ENCODE data around the gene C10orf95.
"Not testable (repeated sequence)": the region's sequence is repeated elsewhere in the genome, so short reads cannot be mapped to it uniquely, and the experiment has no call there.

The C10orf95 gene, protein sequence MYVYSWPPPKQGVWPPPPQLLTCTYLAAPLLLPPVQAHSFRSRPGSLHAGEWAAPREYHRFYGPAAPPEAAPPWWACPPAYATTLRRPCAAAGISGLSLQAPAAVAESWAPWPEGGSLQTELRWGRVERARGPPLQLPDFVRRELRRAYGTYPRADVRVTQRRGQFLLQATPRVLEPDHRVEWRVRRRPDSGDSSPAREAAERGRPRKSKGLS

DNA sequence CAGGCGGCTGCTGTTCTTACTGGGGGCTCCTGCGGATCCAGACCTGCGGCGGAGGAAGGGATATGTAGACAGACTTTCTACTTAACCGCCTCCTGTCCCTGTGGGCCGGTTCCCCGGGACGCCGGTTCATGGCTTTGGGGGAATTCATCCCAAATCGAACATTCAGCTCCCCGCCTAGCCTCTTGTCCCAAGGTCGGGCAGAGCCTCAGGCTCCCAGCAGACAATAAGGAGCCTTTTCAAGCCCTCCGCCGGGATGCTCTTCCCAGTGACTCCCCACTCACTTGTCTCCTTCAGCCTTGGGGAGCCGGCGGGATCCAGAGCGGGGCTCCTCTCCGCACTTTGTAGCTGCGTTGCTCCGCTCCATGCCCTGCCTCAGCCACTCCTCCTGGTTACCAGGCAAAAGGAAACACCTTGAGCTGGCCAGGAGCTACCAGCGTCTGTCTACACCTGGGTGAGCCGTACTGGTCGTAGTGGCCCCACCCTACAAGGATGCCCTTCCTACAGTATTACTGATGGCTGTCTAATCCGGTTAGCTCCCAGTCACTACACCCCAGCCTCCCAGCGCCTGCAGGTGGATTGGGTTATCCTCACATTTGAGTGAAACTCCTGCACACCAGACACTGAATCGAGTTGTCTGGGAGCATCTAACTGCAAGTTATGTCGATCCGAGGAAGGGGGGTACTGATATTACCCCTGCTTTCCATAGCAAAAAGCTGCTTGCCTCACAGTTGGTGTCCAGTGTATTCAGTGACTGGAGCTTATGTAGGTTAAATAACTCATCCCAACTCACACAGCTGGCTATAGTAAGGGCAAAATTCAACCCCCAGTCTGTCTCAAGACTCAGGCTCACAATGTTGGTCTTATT lies at the start of gene C10orf95:
TSS of gene C10orf95 (minus strand) at position 439 of the 865 bp plus-strand sequence. CDS start 450 bp downstream, outside the sequence.
- no peak for DNase-seq

DNA sequence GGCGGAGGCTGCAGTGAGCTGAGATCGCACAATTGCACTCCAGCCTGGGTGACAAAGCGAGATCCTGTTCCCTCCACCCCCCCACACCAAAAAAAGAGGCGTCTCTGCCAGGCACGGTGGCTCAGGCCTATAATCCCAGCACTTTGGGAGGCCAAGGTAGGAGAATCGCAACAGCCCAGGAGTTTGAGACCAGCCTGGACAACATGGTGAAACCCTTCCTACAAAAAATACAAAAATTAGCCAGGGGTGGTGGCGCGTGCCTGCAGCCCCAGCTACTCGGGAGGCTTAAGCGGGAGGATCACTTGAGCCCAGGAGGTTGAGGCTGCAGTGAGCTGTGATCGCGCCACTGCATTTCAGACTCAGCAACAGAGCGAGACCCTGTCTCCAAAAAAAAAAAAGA lies 49.3 kb upstream of the C10orf95 start:
- not testable (repeated sequence) for DNase-seq

DNA sequence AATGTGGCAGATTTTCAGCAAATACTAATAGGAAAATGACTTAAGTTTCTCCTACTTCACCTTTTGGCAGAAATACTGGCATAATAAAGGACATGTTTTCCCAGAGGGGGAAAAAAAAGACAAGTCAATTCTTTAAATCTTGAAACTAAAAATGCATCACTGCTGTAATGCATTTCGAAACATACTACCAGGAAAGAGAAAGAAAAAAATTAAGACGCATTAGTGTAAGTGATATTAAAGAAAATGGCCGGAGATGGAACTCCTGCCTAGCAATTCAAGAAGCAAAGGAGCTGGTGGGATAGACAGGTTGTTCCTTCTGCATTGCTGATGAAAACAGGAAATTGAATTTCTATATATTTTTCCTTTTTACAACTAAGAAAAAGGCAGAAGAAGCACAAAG lies 48.0 kb upstream of the C10orf95 start:
- no peak for DNase-seq

DNA sequence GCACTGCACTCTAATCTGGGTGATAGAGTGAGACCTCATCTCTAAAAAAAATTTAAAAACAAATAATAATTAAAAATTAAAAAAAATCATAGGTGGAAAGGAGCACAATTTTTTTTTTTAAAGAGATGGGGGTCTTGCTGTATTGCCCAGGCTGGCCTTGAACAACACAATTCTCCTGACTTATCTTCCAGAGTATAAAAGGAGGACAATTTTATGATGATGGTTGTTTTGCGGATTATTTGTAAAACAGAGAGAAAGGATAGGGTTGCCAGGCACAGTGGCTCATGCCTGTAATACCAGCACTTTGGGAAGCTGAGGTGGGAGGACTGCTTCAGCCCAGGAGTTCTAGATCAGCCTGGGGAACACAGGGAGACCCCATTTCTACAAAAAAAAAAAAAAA lies 46.2 kb upstream of the C10orf95 start:
- no peak for DNase-seq

DNA sequence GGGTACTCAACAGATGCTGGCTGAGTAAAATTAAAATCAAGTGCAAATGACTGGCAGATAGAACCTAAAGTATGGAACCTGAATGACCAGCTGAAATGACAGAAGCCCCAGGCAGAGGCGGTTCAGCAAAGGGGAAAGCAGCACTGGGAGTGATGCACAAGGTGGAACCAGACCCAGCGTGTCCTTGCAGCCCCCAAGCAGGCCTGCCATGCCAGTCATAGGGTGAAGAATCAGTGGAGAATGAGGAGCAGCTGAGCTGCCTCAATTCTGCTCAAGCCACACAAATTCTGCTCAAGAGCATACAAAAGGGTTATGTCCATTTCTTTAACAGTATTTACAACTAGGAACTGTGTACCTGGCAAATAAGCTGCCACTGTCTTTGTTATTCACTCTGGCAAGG lies 42.4 kb upstream of the C10orf95 start:
- no peak for DNase-seq

DNA sequence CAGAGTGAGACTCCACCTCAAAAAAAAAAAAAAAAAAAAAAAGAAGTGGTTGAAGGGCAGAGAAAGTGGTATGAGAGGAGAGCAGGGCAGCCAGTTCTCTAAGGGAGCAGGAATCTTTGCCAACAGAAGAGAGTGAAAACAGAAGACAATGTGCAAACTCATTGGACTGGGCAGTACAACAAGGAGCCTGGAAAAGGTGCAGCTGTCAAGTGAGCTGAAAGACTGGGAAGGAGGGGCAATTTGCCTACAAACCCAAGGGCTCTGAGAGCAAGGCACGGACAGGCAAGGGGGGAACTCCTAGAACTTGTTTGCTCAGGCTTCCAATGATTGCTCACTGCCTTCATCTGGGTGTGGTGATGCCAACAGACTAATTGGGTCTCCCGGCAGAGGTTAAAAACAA lies 41.6 kb upstream of the C10orf95 start:
- DNase-seq, result no peak

DNA sequence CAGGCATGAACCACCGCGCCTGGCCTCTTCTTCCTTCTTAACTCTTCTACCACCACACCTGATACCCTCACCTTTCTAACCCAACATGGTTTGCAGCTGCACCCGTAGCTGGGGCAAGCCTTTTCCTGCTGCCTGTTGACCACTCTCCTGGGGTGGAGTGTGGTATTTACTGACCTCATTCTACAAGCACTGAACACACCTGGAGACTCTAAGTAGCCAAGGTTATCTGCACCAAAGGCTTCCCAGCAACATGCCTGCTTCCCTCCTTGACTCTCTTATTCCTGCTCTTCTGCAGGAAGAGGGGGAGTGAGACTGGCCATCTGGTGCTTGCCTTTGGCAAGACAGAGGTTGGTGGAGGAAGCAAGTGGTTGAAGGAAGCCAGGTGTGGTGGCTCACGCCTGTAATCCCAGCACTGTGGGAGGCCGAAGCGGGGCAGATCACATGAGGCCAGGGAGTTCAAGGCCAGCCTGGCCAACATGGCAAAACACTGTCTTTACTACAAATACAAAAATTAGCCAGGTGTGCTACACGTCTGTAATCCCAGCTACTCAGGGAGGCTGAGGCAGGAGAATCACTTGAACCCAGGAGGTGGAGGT lies 41.1 kb upstream of the C10orf95 start:
- DNase-seq, result no peak

DNA sequence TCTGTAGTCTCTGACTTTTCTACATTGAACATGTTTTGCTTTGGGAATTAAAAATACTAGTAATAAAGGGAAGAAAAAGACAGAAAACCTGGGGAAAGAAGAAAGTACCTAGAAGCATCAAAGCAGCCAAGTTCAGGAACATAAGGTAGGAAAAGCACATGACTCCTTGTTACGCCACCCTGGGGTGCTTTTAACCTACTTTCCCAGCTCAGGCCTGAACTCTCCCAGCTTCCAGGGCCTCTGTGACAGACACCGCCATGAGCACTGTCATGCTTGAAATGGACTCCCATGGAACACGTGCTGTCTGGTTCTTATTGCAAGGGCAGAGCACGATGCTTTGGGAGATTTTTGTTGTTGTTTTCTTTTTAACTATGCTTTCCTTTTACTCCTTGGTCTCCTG lies 39.8 kb upstream of the C10orf95 start:
- no peak for DNase-seq

DNA sequence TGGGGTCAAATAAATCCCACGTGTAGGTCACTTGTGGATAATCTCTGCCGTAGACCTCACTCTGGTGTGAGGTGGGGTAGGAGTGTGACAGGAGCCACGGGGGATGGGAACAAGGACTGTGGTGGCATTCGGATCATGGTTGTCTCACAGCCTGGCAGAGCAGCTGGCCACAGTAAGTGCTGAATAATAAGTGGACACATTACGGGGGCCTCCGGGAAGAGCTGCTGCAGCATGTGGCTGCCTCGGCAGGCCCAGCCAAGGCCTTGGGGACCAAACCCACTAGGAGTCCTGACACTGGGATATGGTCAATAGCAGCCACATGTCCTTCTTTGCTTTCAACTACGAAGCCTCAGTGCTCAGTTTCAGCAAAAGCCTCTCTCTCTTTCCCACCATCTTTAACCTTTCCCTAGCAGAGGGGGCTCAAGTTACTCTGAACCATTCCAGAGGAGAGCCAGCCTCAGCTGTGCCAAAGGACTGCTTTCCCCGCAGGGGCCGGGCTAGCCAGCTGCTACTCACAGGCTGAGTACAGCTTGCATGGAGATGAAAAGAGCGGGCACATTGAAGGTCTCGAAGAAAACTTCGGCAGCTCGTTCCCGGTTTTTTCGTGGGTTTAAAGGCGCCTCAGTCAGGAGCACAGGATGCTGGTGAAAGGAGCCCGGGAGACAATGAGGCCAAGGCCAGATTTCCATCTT lies 33.9 kb upstream of the C10orf95 start:
- DNase-seq, result no peak

DNA sequence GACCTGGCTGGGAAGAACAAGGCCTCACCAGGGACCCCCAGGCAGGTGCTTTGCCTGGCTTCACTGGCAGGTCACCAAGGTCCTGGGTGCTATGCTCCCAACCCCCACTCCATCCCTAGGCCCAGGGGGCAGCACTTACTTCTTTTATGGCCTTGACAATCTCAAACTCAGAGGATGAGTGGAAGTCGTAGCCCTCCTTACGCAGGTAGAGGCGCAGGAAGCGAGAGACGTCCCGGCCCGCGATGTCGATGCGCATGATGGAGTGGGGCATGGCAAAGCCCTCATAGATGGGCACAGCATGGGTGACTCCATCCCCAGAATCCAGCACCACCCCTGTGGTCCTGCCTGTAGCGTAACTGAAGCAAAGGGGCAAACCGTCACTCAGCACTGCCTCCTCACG lies 32.7 kb upstream of the C10orf95 start:
- DNase-seq, result no peak

DNA sequence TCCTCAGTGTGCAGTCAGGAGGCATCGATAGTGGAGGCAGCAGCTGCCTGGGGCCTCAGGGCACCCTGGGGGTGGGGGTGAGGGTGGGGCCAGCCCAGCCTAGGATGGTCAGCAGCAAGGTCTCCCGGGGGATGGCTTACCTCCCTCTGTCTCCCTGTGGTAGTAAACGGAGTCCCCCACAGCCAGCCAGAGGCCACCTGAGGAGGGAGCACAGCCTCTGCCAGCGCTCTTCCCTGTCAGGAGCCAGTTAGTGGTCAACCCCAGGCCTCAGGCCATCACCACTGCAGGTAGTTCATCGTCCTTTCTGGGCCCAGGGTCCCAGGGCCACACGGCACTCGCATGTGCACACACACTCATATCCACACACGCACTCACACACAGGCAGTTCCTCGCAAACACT lies 29.1 kb upstream of the C10orf95 start:
- DNase-seq, result no peak

DNA sequence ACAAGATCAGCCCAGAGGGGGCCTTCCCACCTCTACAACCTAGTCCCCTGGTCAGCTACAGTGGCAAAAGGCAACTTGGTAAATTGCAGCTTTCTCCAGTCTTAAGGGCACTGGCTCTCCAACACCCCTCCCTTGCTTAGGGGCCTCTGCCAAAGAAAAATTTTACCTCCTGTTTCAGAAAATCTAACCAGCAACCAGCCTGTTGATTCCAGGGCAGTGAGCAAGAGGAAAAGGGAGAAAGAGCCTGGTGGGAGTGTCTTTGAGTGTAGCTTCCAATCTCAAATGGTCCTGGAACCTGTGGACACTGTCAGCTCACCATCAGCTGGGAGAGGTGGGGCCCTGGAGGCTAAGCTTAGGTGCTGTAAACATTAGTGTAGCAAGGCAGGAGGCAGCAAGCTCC lies 28.3 kb upstream of the C10orf95 start:
- DNase-seq, result no peak

DNA sequence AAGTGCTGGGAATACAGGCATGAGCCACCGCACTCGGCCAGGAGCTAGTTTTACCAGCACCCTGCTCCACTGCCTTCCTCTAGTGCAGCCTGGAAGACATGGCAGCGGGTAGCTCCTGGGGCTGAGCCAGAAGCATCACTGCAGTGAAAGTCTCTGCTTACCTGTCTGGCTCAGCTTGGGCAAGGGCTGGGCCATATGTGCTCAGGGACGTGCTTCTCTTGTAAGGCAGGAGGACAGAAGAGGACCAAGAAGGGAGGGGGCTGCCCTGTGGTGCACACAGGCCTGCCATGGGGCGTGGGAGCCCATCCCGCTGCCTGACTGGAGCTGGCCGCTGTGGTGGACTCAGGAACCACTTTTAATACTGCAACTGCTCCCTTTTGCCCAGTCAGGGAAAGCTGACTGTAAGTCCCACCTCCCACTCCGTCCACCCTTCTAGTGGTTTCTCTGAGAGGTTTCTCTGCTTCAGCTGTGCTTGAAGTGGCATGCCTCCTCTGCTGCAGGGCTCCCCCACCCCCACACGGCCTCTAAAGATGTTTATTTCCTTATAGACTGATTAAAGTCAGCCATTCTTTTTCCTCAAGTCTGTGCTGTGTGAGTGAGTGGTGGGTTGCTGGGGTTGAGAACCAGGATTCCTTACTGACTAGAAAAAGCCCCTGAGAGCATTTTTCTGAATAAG lies 25.3 kb upstream of the C10orf95 start:
- no peak for DNase-seq

DNA sequence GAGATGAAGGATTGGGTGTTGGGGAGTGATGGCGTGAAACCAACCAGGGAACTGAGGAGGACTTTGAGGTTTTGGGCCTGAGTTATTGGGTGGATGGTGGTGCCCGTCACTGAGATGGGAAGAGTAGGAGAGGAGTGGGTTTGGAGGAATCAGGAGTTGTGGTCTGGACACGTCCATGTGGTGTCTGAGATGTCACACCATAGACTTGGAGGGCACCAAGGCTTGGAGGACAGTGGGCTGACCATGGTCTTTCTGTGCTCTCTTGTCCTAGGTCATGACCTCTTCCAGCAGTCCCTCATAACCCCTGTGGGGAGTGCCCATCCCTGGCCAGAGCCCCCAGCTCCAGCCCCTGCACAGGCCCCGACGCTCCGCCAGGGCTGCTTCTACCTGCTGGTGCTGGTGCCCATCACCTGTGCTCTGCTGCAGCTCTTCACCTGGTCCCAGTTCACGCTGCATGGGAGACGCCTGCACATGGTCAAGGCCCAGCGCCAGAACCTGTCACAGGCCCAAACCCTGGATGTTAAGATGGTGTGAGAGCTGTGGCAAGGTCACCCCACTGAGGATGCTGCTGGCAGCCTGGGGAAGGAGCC lies 24.2 kb upstream of the C10orf95 start:
- no peak for DNase-seq

DNA sequence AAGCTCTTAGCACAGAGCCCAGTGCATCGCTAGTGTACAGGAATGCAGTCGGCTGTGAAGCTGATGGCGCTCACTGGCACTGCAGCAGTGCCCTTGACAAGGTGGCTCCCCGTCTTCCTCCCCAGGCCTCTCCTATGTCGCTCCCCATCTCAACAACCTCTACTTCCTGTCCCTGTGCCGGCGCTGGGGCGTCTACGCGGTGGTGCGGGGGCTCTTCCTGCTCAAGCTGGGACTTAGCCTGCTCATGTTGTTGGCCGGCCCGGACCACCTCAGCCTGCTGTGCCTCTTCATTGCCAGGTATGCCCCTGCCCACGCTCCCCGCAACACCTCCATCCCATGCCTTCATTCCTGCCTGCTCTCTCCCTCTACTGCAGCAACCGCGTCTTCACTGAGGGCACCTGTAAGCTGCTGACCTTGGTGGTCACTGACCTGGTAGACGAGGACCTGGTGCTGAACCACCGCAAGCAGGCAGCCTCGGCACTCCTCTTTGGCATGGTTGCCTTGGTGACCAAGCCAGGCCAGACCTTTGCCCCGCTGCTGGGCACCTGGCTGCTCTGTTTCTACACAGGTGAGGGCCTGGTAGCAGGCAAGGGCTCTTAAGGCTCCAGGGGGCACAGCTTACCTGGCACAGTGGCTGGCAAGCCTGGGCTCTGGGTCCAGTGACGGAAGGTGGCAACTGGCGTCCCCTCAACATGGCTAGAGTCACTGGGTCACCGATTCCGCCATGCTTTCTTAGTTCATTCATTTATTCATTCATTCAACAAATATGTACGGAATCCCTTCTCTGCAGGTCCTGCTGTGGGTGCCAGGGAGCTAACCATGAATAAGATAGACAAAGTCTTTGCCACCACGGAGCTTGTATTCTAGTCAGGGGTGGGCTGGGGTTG lies 22.3 kb upstream of the C10orf95 start:
- DNase-seq, result no peak

DNA sequence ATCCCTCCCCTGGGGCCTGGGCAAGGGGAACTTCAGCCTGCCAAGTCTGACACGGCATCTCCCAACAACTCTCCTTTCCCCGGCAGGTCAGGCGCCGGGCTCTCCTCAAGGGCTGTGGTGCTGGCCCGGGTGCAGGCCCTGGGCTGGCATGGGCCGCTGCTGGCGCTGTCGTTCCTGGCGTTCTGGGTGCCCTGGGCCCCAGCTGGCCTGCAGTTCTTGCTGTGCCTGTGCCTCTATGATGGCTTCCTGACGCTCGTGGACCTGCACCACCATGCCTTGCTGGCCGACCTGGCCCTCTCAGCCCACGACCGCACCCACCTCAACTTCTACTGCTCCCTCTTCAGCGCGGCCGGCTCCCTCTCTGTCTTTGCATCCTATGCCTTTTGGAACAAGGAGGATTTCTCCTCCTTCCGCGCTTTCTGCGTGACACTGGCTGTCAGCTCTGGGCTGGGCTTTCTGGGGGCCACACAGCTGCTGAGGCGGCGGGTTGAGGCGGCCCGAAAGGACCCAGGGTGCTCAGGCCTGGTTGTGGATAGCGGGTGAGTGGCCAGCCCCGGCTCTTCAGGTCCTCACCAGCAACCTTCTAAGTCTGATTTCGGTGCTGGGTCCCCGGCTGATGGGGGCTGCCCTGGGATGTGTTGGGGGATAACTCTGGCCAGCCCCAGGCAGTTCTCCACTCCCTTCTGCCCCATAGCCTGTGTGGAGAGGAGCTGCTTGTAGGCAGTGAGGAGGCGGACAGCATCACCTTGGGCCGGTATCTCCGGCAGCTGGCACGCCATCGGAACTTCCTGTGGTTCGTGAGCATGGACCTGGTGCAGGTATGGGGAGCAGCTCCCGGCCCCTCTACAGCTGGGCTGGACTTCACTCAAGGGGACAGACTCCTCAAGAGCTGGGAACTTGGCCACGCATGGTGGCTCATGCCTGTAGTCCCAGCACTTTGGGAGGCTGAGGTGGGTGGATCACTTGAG lies 19.5 kb upstream of the C10orf95 start:
- DNase-seq, result no peak

DNA sequence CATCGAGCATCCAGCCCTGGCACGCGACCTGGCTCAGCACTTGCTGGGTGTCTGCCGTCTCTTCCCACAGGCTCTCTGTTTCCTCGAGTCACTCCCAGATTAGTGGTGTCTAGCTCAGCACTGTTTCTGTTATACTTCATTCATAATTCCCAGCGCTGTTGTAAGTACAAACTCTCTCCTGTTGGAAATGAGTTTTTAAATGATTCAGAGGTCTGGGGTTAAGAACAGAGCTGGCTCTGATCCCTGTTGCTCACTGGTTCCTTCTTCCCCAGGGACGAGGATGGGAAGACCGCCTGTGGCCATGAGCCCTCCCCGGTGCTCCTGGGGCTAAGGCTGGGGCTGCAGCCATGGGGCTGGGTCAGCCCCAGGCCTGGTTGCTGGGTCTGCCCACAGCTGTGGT lies 17.3 kb upstream of the C10orf95 start:
- DNase-seq, result no peak

DNA sequence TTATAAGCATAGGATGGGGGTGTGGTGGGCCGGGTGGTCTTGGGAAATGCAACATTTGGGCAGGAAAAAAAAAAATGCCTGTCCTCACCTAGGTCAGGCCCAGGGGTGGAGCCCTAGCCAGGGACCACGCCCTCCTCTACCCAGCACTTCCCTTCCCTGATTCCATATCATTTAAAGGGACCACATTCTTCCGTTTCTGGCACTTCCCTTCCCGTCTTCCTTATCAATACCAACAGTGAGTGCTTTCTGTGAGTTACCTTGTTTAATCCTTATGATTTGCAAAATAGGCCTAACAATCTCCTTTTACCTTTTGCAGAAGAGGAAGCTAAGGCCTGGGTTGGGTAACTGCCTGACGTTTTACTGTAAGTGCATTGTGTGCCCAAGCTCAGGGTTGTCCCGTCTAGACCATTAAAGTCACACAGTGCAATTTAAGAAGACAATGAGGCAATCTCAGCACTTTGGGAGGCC lies 16.7 kb upstream of the C10orf95 start:
- DNase-seq, result no peak

DNA sequence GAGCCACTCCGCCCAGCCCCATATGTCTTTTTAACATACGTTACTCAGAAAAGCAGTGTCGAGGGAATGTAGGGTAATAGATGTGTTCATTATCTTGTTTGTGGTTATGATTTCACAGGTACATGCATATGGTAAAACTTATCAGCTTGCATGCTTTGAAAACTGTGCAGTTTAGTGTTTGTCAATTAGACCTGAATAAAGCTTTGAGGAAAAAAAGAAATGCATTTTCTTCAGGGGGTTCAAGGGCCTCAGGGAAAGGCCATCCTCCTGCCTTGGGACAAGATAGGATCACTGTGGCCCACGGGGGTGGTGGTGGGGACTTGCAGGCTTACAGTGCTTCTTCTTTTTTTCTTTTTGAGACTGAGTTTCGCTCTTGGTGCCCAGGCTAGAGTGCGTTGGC lies 16.0 kb upstream of the C10orf95 start:
- no peak for DNase-seq

DNA sequence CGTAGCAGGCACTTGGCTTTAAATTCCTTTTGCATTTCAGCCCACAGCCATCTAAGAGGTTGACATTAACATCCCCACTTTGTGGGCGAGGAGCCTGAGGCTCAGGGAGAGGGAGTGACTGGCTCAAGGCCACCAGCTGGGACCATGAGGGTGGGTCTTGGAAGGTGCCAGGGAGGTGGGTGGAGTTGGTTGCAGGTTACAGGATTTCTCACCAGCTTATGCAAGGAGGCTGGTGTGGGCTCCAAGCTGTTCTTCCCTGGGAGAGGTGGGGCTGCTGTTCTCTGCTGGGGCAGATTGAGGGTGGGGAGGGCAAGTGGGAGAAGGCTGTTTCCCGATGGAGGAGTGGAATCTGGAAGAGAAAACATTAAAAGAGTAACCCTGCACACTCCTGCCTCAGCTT lies 14.1 kb upstream of the C10orf95 start:
- DNase-seq, result no peak

Measured in bone marrow (tissue), 2 donors.